Measurements from ENCODE around the gene TCP11X1. TPM values are rescaled to one million over a fixed set of nuclear protein-coding genes. Genes with fewer than 3 reads are reported as not detected.

Gene TCP11X1
- total RNA-seq, result not detected in 2 replicates

DNA sequence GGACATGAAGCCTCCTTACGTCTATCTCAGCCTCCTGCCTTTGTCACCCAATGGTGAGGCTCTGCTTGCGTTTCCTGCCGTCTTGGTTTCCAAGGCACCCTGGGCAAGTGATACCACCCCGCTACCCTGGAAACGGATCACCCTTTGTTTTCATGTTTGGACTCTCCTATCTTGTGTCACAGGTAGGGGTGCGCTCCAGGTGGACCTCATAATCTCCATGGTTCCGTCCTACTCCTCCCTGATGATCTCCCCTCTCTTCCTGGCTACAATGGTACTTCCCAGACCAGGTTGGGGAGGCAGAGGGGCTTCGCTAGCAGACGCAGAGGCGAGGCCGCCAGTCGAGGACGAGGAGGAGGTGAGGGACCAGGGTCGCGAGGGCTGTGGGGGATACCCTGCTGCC, at the start of gene TCP11X1:
Gene TCP11X1 (plus strand): TSS at position 316 of the 400 bp plus-strand sequence.

DNA sequence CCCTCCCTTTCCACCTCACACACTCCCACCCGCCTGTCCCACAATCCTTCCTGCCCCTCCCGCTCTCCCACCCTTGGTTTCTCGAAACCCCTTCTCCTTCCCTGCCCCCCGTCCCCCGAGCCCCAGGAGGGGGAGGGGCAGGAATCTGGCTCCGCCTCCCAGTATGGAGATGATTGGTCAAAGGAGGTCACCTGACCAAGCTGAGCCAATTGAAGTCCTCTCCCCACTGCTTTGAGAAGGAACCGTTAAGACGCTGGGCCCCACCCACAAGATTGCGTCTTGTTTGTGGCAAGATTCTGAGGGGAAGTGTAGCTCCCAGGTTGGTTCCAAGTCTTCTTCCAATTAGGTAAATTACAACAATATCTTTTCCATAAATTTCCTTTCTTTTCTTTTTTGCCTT, 31.8 kb downstream of the TCP11X1 start, which contains the start of gene NXF2:
Gene NXF2 (plus strand): TSS at position 275 of the 400 bp plus-strand sequence. CDS start 59,912 bp downstream, outside the sequence.

Other genes with a start within 250 kb of the TCP11X1 start
- not detected in 2 replicates for gene TCEAL2, start 89.6 kb upstream of the TCP11X1 start, total RNA-seq
- gene TCEAL6, start 72.8 kb upstream of the TCP11X1 start, total RNA-seq, result not detected in 2 replicates
- gene BEX5, start 59.3 kb upstream of the TCP11X1 start, total RNA-seq, result 0.29 TPM in 1 of 2 replicates, not detected in the other
- not detected in 2 replicates for gene NXF2, start 31.9 kb downstream of the TCP11X1 start, total RNA-seq
- gene NXF2B, start 224.7 kb downstream of the TCP11X1 start, total RNA-seq, result not detected in 2 replicates

Measured in myometrial cell (primary cell).